KG1 (cell line): ENCODE data around the gene BPGM.
"Not testable (repeated sequence)": the region's sequence is repeated elsewhere in the genome, so short reads cannot be mapped to it uniquely, and the experiment has no call there.

ENCODE experiments used
- DNase-seq: peaks from one replicate; lab custom pipeline; 2025; lab: John Stamatoyannopoulos, UW

The BPGM gene

GRCh38 chr7:134632052-134632451 is 14.6 kb upstream of the BPGM start:
- no peak for DNase-seq

- DNase-seq = peak; percentile 0
These were observed 13.6 kb upstream of the BPGM start for GRCh38 chr7:134632937-134633540.

- no peak for DNase-seq
These were observed 10.6 kb upstream of the BPGM start for GRCh38 chr7:134636008-134636449.

- DNase-seq = no peak
These were observed 9.2 kb upstream of the BPGM start for GRCh38 chr7:134637441-134637840.

GRCh38 chr7:134637934-134638719 is 8.5 kb upstream of the BPGM start:
- no peak for DNase-seq

GRCh38 chr7:134639061-134639460 is 7.6 kb upstream of the BPGM start:
- no peak for DNase-seq

GRCh38 chr7:134639683-134640279 is 6.9 kb upstream of the BPGM start:
- no peak for DNase-seq

GRCh38 chr7:134640842-134641715 is 5.6 kb upstream of the BPGM start:
- no peak for DNase-seq

GRCh38 chr7:134641981-134642380 is 4.7 kb upstream of the BPGM start:
- not testable (repeated sequence) for DNase-seq

GRCh38 chr7:134643131-134643530 is 3.5 kb upstream of the BPGM start:
- no peak for DNase-seq

GRCh38 chr7:134645478-134645877 is 1.2 kb upstream of the BPGM start:
- no peak for DNase-seq

- DNase-seq = no peak
These were observed 718 bp upstream of the BPGM start for GRCh38 chr7:134645935-134646334.

- DNase-seq = no peak
These were observed 1.8 kb downstream of the BPGM start for GRCh38 chr7:134648456-134648855.

- no peak for DNase-seq
These were observed 2.6 kb downstream of the BPGM start for GRCh38 chr7:134649226-134649775.

GRCh38 chr7:134651991-134652390 is 5.3 kb downstream of the BPGM start:
- DNase-seq = no peak

- no peak for DNase-seq
These were observed 7.6 kb downstream of the BPGM start for GRCh38 chr7:134654104-134654775.

- DNase-seq = no peak
These were observed 10.9 kb downstream of the BPGM start for GRCh38 chr7:134657526-134657925.

- DNase-seq = no peak
These were observed 13.7 kb downstream of the BPGM start for GRCh38 chr7:134660242-134660785.

GRCh38 chr7:134660961-134661376 is 14.3 kb downstream of the BPGM start:
- DNase-seq = no peak

GRCh38 chr7:134662166-134662870 is 15.7 kb downstream of the BPGM start:
- no peak for DNase-seq

- DNase-seq = no peak
These were observed 16.2 kb downstream of the BPGM start for GRCh38 chr7:134662871-134663205.
